DMS 273 (cell line): Measurements from ENCODE around the gene GFOD1.

Experiments
- DNase-seq: peaks from one replicate; lab custom pipeline; 2025; ENCODE audit not compliant: unreplicated experiment; lab: John Stamatoyannopoulos, UW

GFOD1 gene

GRCh38 chr6:13427316-13427715 lies 60.1 kb downstream of the GFOD1 start:
- DNase-seq: no peak

- DNase-seq: no peak
These were observed 61.2 kb downstream of the GFOD1 start for GRCh38 chr6:13425943-13426931.

GRCh38 chr6:13425270-13425873 lies 62.0 kb downstream of the GFOD1 start:
- DNase-seq: no peak

- no peak for DNase-seq
These were observed 64.1 kb downstream of the GFOD1 start for GRCh38 chr6:13423252-13423651.

GRCh38 chr6:13422681-13423221 lies 64.6 kb downstream of the GFOD1 start:
- no peak for DNase-seq

- DNase-seq: no peak
These were observed 65.9 kb downstream of the GFOD1 start for GRCh38 chr6:13421425-13422059.

GRCh38 chr6:13420269-13420668 lies 67.1 kb downstream of the GFOD1 start:
- no peak for DNase-seq

- no peak for DNase-seq
These were observed 67.8 kb downstream of the GFOD1 start for GRCh38 chr6:13419422-13420195.

- peak; percentile 33 for DNase-seq
These were observed 68.6 kb downstream of the GFOD1 start for GRCh38 chr6:13418844-13419243.

GRCh38 chr6:13417954-13418353 lies 69.4 kb downstream of the GFOD1 start:
- no peak for DNase-seq

GRCh38 chr6:13417431-13417830 lies 70.0 kb downstream of the GFOD1 start:
- DNase-seq: no peak

GRCh38 chr6:13415283-13415682 lies 72.1 kb downstream of the GFOD1 start:
- DNase-seq: no peak

- DNase-seq: no peak
These were observed 73.4 kb downstream of the GFOD1 start for GRCh38 chr6:13413900-13414555.

GRCh38 chr6:13413466-13413862 lies 73.9 kb downstream of the GFOD1 start:
- DNase-seq: no peak

- DNase-seq: no peak
These were observed 74.5 kb downstream of the GFOD1 start for GRCh38 chr6:13412639-13413465.

GRCh38 chr6:13412211-13412610 lies 75.2 kb downstream of the GFOD1 start:
- DNase-seq: no peak

- no peak for DNase-seq
These were observed 75.9 kb downstream of the GFOD1 start for GRCh38 chr6:13411484-13411883.

GRCh38 chr6:13409991-13410390 lies 77.4 kb downstream of the GFOD1 start:
- no peak for DNase-seq
